HCT116 (cell line): ENCODE data around the gene SRGAP3. TPM values are rescaled to one million over a fixed set of nuclear protein-coding genes. Genes with fewer than 3 reads are reported as not detected.
A peak's percentile ranks its signal among the peaks of the same experiment; 100 is the strongest.

Experiments
- ATAC-seq: fragments of 200-7000 bp; cut with Tn5 transposase; 2 replicates; pipeline ENCODE4 v1.9.1; 2020; ENCODE audit warnings: mild to moderate bottlenecking, moderate library complexity
- BruUV-seq: library from RNA; stranded (reverse); fragments of 400-500 nt; replicated peaks from 2 replicates; lab custom pipeline; 2021; lab: Mats Ljungman, UMichigan
- CTCF ChIA-PET: fragments of 300-600 bp; sonication (Branson Sonifier 250); formaldehyde crosslinking; loops from one replicate; lab custom pipeline; 2021; ENCODE audit warnings: antibody characterized with exemption; lab: Charles Lee
- POLR2A ChIA-PET: fragments of 300-600, 350-600 bp; sonication (Branson Sonifier 250); formaldehyde crosslinking; loops from one replicate; lab custom pipeline; 2021; ENCODE audit warnings: antibody characterized with exemption; lab: Charles Lee
- RAD21 ChIA-PET, 2 experiments: fragments of 300-600 bp; sonication (Branson Sonifier 250); formaldehyde crosslinking; loops; one replicate each; lab custom pipeline; 2023; ENCODE audit warnings: low total read pairs in 2 of 2; ENCODE audit not compliant: uncharacterized antibody in 2 of 2, unreplicated experiment in 2 of 2, low non-redundant PET in 1 of 2; lab: Charles Lee
- DNase-seq: peaks from one replicate; pipeline ENCODE4 v3.0.0-alpha.2; 2010; ENCODE audit warnings: low read depth, low spot score
- H2AFZ ChIP-seq: fragments of 200-600 bp; shearing (Covaris generic), sonication (generic); 2 replicates; pipeline ENCODE4 v1.6.1; 2017; ENCODE audit warnings: low read depth, mixed run types, mixed read lengths, antibody characterized with exemption, low read length; ENCODE audit not compliant: poor library complexity, severe bottlenecking
- H3K27ac ChIP-seq: 2 replicates; pipeline ENCODE4 v1.5.1; 2012; ENCODE audit warnings: low read depth, low read length
- H3K27me3 ChIP-seq: fragments of 200-600 bp; sonication (generic); 2 replicates; pipeline ENCODE4 v1.6.1; 2016; ENCODE audit warnings: mixed run types, low read length, mixed read lengths; ENCODE audit not compliant: insufficient read depth
- H3K36me3 ChIP-seq, 2 experiments: fragments of 200-500 bp in 1 of 2; fragments of 200-600 bp in 1 of 2; sonication (Bioruptor generic) in 1 of 2; sonication (generic) in 1 of 2; 2 replicates each; pipeline versions ENCODE4 v1.5.1 to v1.6.1; 2014 to 2016; ENCODE audit warnings: low read length in 2 of 2, inconsistent platforms in 1 of 2, mixed read lengths in 1 of 2, mixed run types in 1 of 2; ENCODE audit not compliant: insufficient read depth in 2 of 2, control insufficient read depth in 1 of 2
- H3K4me1 ChIP-seq, 2 experiments: fragments of 200-600 bp in 1 of 2; sonication (generic) in 1 of 2; 2 replicates each; pipeline versions ENCODE4 v1.5.1 to v1.6.1; 2012 to 2017; ENCODE audit warnings: low read length in 2 of 2, inconsistent platforms in 1 of 2, mild to moderate bottlenecking in 1 of 2, mixed read lengths in 1 of 2, mixed run types in 1 of 2, moderate library complexity in 1 of 2; ENCODE audit not compliant: insufficient read depth in 2 of 2, control insufficient read depth in 1 of 2
- H3K4me2 ChIP-seq: fragments of 200-600 bp; sonication (generic); 2 replicates; pipeline ENCODE4 v1.6.1; 2017; ENCODE audit warnings: mixed run types, low read length, mixed read lengths
- H3K4me3 ChIP-seq, 2 experiments: fragments of 200-600 bp in 1 of 2; sonication (generic) in 1 of 2; replicated peaks in 1 of 2; 2 replicates each; pipeline ENCODE4 v1.5.1; 2011 to 2016; ENCODE audit warnings: low read length in 2 of 2, control low read depth in 1 of 2, low read depth in 1 of 2, mild to moderate bottlenecking in 1 of 2, mixed read lengths in 1 of 2, mixed run types in 1 of 2
- H3K79me2 ChIP-seq: fragments of 200-600 bp; sonication (generic); 2 replicates; pipeline ENCODE4 v1.6.1; 2017; ENCODE audit warnings: mild to moderate bottlenecking, mixed run types, low read length, moderate library complexity, mixed read lengths; ENCODE audit not compliant: insufficient read depth
- H3K9ac ChIP-seq: fragments of 200-600 bp; sonication (generic); 2 replicates; pipeline ENCODE4 v1.6.1; 2016; ENCODE audit warnings: low read length, mixed read lengths
- H3K9me2 ChIP-seq: fragments of 200-600 bp; sonication (generic), shearing (Covaris generic); 2 replicates; pipeline ENCODE4 v1.6.1; 2017; ENCODE audit warnings: mixed run types, mild to moderate bottlenecking, moderate library complexity; ENCODE audit not compliant: insufficient read depth
- H3K9me3 ChIP-seq, 2 experiments: fragments of 200-500 bp in 1 of 2; fragments of 200-600 bp in 1 of 2; sonication (Bioruptor generic) in 1 of 2; sonication (generic) in 1 of 2; 2 replicates each; pipeline ENCODE4 v1.6.1; 2014 to 2017; ENCODE audit warnings: low read length in 2 of 2, mixed read lengths in 2 of 2, inconsistent platforms in 1 of 2, low read depth in 1 of 2, mild to moderate bottlenecking in 1 of 2, mixed run types in 1 of 2, moderate library complexity in 1 of 2; ENCODE audit not compliant: control insufficient read depth in 1 of 2, insufficient read depth in 1 of 2
- H4K20me1 ChIP-seq: fragments of 200-600 bp; sonication (generic), shearing (Covaris generic); 2 replicates; pipeline ENCODE4 v1.6.1; 2017; ENCODE audit warnings: mixed run types, mild to moderate bottlenecking, moderate library complexity; ENCODE audit not compliant: insufficient read depth
- CTCF ChIP-seq, 3 experiments: fragments of 200-600 bp in 1 of 3; sonication (generic) in 1 of 3; IDR thresholded peaks in 2 of 3; conservative IDR thresholded peaks in 1 of 3; 2 replicates each; pipeline ENCODE4 v1.5.1; 2012 to 2017; ENCODE audit warnings: low read depth in 2 of 3, low read length in 2 of 3, antibody characterized with exemption in 1 of 3, borderline replicate concordance in 1 of 3, control low read depth in 1 of 3, mild to moderate bottlenecking in 1 of 3, mixed read lengths in 1 of 3, mixed run types in 1 of 3, moderate library complexity in 1 of 3; ENCODE audit not compliant: insufficient read depth in 1 of 3
- EGR1 ChIP-seq: IDR thresholded peaks from 2 replicates; pipeline ENCODE4 v1.6.1; 2012; ENCODE audit warnings: low read depth
- EZH2phosphoT487 ChIP-seq: fragments of 200-600 bp; IDR thresholded peaks from 2 replicates; pipeline ENCODE4 v1.6.1; 2018; ENCODE audit warnings: antibody characterized with exemption, borderline replicate concordance
- JUND ChIP-seq: IDR thresholded peaks from 2 replicates; pipeline ENCODE4 v1.6.1; 2012
- REST ChIP-seq: IDR thresholded peaks from 2 replicates; pipeline ENCODE4 v1.6.1; 2012; ENCODE audit warnings: low read depth
- SP1 ChIP-seq: IDR thresholded peaks from 2 replicates; pipeline ENCODE4 v1.6.1; 2012; ENCODE audit warnings: low read depth
- ZNF274 ChIP-seq: fragments of 200-500 bp; sonication (Bioruptor generic); IDR thresholded peaks from 2 replicates; pipeline ENCODE4 v1.6.1; 2014; ENCODE audit warnings: mild to moderate bottlenecking, low read depth, low read length, inconsistent platforms
- intact Hi-C: fragments of 100-400 bp; cut with micrococcal nuclease; formaldehyde crosslinking; loops from 2 replicates; pipeline ENCODE4 v1.10.0; 2022
- total RNA-seq: library from RNA; stranded (reverse); gene quantifications from one replicate; pipeline ENCODE4 v1.2.1, GENCODE V29; 2021; ENCODE audit not compliant: unreplicated experiment

The SRGAP3 gene
- total RNA-seq, 1 experiment from 2014 or later: 8.3 TPM

GRCh38 chr3:9214599-9214998 lies 34.8 kb downstream of the SRGAP3 start:
- CTCF ChIA-PET: no interaction called here
- H3K79me2 ChIP-seq: no peaks in the 10 kb centered on the region
- BruUV-seq: no TSS peak
- H2AFZ ChIP-seq: no peak overlapping the region
- TF ChIP-seq REST (no peak), JUND (0 out of 2 replicates have a peak, but pooled peaks have one; percentile 19), EZH2phosphoT487 (no peak), ZNF274 (no peak), CTCF (IDR thresholded peaks at IDR 0.05 in 2 of 3, conservative IDR thresholded peaks at IDR 0.05 in 1 of 3; ENCODE audit: borderline replicate concordance in 1 of 3, insufficient read depth in 1 of 3, low read depth in 2 of 3, low read length in 2 of 3) (no peak), SP1 (peak; percentile 30; the same call in 1 of the 2 replicates), EGR1 (no peak)
- TF ChIP-seq, all 23 proteins: peak for 2
- H4K20me1 ChIP-seq: no peaks in the 10 kb centered on the region
- DNase-seq (no peak), ATAC-seq (no peak)
- H3K4me1 ChIP-seq: peaks cover 0 to 7% of the 10 kb centered on the region in 2 experiments; a peak in 1 of 4 replicates
- H3K27me3 ChIP-seq: no peaks in the 10 kb centered on the region
- H3K9me3 ChIP-seq: no peaks in the 10 kb centered on the region
- no peak overlapping the region for H3K4me2 ChIP-seq
- ChIA-PET POLR2A (no interaction called here), RAD21 (no interaction called here)
- no peak overlapping the region for H3K9ac ChIP-seq
- no peaks in the 10 kb centered on the region for H3K9me2 ChIP-seq
- H3K36me3 ChIP-seq: no peaks in the 10 kb centered on the region
- intact Hi-C loops: no loop called here
- no peak overlapping the region for H3K27ac ChIP-seq
- H3K4me3 ChIP-seq: no peak overlapping the region
